Activated T-cell treated with anti-CD3 and anti-CD28 coated beads, Interleukin-2, amount 50 U/mL, for 24 hours (primary cell): Measurements from ENCODE around the gene MED20.

ENCODE experiments used
- DNase-seq: peaks from one replicate; pipeline ENCODE4 v3.0.0-alpha.2; 2020
- H3K27ac Mint-ChIP-seq: 2 replicates; pipeline ENCODE4 v1.8.0; 2020; ENCODE audit warnings: mild to moderate bottlenecking, mixed read lengths
- H3K27me3 Mint-ChIP-seq: 2 replicates; pipeline ENCODE4 v1.8.0; 2020; ENCODE audit warnings: mixed read lengths
- H3K36me3 Mint-ChIP-seq: 2 replicates; pipeline ENCODE4 v1.8.0; 2020; ENCODE audit warnings: low read depth, mixed read lengths
- H3K4me1 Mint-ChIP-seq: 2 replicates; pipeline ENCODE4 v1.8.0; 2020; ENCODE audit warnings: low read depth, mixed read lengths
- H3K4me3 Mint-ChIP-seq: 2 replicates; pipeline ENCODE4 v1.8.0; 2020; ENCODE audit warnings: mild to moderate bottlenecking, moderate library complexity, mixed read lengths
- H3K9me3 Mint-ChIP-seq: 2 replicates; pipeline ENCODE4 v1.8.0; 2020; ENCODE audit warnings: mixed read lengths

MED20 gene, protein sequence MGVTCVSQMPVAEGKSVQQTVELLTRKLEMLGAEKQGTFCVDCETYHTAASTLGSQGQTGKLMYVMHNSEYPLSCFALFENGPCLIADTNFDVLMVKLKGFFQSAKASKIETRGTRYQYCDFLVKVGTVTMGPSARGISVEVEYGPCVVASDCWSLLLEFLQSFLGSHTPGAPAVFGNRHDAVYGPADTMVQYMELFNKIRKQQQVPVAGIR

DNA sequence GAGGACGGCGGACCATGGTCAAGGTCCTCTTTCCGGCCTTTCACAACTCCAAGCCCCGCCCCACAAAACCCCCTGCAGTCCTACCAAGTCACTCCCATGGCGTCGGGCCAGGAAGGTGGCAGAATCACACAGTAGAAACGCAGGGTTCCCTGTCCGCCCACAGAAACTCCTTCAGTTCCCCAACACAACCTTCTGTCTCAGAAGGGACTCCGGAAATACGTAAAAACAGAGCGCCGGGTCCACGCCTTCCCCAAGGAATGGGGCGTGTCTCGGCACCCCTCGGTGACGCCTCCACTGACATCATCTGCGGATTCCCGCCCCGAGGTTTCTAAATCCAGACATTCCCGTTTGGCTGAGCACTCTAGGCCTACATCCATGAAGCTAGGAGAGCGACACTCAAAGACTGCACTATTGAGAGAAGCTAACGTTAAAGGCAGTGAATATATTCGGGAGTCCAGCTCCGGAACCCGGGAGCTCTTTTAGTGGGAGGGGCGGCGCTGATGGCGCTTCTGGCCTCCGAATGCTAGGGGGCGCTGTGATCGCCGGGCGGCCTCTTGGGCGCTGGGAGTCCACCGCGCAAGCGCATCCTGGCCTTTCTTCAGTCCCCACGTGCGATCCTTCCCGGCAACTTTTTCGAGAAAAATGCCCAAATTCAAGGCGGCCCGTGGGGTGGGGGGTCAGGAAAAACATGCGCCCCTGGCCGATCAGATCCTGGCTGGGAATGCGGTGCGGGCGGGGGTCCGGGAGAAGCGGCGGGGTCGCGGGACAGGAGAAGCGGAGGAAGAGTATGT is at the start of gene MED20, which contains the start of gene BYSL:
TSS of gene MED20 (minus strand) at position 219 of the 791 bp plus-strand sequence. CDS start at position 98, 121 bp downstream.
TSS of gene BYSL (plus strand) at position 579 of the 791 bp plus-strand sequence. CDS start at position 643, 64 bp downstream.
- peaks cover 55% of the 10 kb centered on the region for H3K4me1 Mint-ChIP-seq
- peak within 1 kb of the TSS; percentile 100 for H3K27ac Mint-ChIP-seq
- H3K4me3 Mint-ChIP-seq: peak within 1 kb of the TSS; percentile 94
- H3K27me3 Mint-ChIP-seq: no peaks in the 10 kb centered on the region
- H3K36me3 Mint-ChIP-seq: peaks cover 70% of the 10 kb centered on the region
- H3K9me3 Mint-ChIP-seq: no peaks in the 10 kb centered on the region
- DNase-seq: peak; percentile 98

DNA sequence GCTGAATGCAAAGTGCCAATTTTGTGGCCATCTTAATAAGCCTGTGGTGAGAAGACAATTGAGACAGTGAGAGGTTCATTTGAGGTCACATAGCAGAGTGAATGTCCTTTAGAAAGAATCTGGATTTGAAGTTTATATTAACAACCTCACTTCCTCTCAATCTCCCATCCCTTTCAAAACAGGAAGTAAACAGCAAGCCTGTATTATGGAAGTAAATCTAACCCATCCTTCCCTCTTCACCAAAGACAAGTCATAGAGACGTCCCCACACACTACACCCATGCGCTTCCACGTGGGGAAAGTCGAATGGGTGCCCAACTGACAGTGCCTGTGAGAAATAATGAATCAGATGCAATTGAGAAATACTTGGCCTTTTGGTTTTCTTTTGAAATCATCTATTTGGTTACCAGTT is 49.5 kb upstream of the MED20 start:
- Mint-ChIP-seq H3K4me3 (peak overlapping the region; percentile 66), H3K27ac (peak overlapping the region; percentile 98), H3K4me1 (peaks cover 91% of the 10 kb centered on the region), H3K9me3 (no peaks in the 10 kb centered on the region), H3K36me3 (peaks cover 21% of the 10 kb centered on the region), H3K27me3 (no peaks in the 10 kb centered on the region)
- DNase-seq: peak; percentile 72

DNA sequence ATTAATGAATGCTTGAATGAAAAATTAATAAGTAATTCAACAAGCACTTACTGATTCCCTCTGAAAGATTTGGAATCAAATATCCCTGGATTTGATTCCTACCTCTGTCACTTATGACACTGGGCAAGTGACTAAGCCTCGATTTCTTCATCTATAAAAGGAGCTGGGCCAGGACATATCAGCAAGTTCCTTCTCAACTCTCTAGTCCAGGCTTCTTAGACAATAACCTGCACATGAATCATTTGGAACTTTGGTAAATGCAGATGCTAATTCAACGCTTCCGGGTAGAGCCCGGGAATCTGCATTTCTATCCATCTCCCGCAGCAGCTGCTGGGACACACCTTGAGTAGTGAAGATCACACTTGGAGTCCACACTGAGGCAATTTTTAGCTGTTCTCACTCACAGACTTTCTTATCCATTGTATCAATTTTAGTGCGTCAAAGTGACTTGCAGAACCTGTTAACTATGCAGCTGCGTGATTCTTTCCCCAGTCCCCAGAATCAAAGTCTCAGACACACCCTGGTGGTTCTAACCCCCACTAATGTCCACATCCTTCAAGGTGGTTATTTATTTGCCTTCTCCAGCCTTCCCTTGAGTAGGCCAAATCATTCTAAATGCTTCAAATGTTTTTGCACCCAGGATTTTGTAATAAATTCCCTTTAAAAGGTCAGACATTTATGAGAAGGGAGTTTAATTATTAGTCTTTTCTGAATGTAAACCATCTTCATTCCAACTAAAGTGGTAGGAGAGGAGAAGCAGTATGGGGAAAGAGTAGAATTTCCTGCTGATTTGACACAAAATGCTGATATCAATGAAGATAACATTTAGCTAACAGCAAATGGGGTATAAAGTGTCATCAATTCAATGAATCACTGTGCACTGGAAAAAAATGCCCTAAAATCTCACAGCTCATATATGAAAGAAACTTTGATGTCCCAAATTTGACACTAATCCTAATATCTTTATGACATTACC is 46.7 kb upstream of the MED20 start:
- H3K27ac Mint-ChIP-seq: peak overlapping the region; percentile 97
- peak; percentile 32 for DNase-seq
- H3K9me3 Mint-ChIP-seq: peaks cover 2% of the 10 kb centered on the region
- no peaks in the 10 kb centered on the region for H3K27me3 Mint-ChIP-seq
- peak overlapping the region; percentile 34 for H3K4me3 Mint-ChIP-seq
- H3K36me3 Mint-ChIP-seq: peaks cover 24% of the 10 kb centered on the region
- H3K4me1 Mint-ChIP-seq: peaks cover 90% of the 10 kb centered on the region

DNA sequence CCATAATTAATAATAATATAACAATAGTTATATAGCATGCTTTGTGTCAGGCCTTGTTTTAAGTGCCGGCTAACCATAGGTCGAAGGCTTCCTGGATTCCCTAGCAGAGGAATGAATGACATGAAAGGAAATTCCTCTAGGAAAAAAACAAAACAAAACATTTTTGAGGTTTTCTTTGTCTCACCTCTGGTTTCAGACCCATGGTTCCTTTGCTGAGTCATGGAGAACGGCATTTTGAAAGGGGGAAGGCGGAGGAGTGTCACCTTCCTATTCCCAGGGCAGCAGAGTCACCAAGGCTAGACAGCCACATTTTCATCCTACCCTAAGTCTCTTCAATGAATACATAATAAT is 46.0 kb upstream of the MED20 start:
- Mint-ChIP-seq H3K27me3 (no peaks in the 10 kb centered on the region), H3K4me1 (peaks cover 88% of the 10 kb centered on the region), H3K9me3 (peaks cover 2% of the 10 kb centered on the region), H3K36me3 (peaks cover 24% of the 10 kb centered on the region), H3K27ac (peak overlapping the region; percentile 97), H3K4me3 (peak overlapping the region; percentile 4)
- peak; percentile 19 for DNase-seq

DNA sequence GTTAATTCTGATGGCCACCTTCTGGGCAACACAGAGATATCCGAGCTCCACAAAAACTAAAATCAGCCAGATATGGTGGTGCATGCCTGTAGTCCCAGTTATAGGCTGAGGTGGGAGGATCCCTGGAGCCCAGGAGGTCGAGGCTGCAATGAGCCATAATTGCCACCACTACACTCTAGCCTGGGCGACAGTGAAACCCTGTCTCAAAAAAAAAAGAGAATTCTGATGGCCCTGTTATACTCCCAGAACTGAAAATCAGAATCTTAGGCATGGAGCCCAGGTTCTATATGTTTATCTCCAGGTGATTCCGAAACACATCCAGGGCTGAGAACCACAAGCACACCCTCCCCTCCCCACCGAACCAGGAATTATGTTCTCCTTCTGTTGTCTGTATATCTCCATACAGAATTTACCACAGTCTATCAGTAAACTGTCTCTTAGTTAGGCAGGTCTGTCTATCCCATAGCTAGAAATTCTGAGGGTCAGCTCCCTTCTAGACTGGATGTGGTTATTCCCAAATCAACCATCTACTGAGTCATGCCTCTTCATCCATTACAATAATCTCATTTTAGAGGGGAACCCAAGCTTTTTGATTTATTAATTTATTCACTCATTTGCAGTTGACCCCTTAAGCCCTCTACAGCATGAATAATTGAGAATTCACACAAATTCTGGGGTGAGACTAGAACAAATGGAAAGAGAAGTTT is 45.4 kb upstream of the MED20 start:
- peak; percentile 27 for DNase-seq
- peaks cover 6% of the 10 kb centered on the region for H3K9me3 Mint-ChIP-seq
- H3K4me1 Mint-ChIP-seq: peaks cover 90% of the 10 kb centered on the region
- H3K4me3 Mint-ChIP-seq: no peak overlapping the region
- no peaks in the 10 kb centered on the region for H3K27me3 Mint-ChIP-seq
- peaks cover 30% of the 10 kb centered on the region for H3K36me3 Mint-ChIP-seq
- H3K27ac Mint-ChIP-seq: peak overlapping the region; percentile 97

DNA sequence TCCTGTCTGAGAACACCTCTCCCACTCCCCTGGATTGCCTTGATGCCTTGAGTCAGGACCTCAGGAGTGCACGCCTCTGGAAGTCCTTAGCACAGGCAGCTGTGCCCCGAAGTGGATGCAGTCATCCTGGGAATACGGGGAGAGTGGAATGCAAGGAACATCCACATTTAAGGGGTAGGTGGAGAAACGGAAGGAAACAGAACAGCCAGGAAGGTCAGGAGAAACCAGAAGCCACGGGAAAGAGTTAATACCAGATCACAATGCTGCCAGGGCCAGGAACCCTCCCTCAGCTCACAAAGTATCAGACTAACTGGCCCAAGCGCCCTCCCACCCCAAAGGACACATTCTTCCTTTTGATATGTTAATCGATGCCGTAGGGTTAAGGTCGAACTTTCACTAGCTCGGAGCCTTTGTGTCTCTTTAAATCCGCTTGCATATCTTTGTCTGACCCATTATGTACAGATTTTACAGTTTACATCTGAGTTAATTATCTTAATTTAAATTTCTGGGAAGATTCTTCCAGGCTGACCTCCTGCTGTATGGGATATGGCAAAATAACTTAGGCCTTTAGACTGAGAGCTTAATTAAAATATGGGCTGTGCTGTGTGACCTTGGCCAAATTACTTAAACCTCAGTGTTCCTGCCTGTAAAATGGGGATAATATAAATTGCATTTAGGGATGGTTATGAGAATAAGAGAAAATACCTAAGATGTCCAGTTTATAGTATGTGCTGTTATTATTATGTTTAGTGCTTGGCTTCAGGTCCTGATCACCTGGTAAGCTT is 44.7 kb upstream of the MED20 start:
- peaks cover 6% of the 10 kb centered on the region for H3K9me3 Mint-ChIP-seq
- peak overlapping the region; percentile 97 for H3K27ac Mint-ChIP-seq
- H3K4me3 Mint-ChIP-seq: no peak overlapping the region
- peaks cover 24% of the 10 kb centered on the region for H3K36me3 Mint-ChIP-seq
- H3K4me1 Mint-ChIP-seq: peaks cover 88% of the 10 kb centered on the region
- no peak for DNase-seq
- H3K27me3 Mint-ChIP-seq: no peaks in the 10 kb centered on the region

DNA sequence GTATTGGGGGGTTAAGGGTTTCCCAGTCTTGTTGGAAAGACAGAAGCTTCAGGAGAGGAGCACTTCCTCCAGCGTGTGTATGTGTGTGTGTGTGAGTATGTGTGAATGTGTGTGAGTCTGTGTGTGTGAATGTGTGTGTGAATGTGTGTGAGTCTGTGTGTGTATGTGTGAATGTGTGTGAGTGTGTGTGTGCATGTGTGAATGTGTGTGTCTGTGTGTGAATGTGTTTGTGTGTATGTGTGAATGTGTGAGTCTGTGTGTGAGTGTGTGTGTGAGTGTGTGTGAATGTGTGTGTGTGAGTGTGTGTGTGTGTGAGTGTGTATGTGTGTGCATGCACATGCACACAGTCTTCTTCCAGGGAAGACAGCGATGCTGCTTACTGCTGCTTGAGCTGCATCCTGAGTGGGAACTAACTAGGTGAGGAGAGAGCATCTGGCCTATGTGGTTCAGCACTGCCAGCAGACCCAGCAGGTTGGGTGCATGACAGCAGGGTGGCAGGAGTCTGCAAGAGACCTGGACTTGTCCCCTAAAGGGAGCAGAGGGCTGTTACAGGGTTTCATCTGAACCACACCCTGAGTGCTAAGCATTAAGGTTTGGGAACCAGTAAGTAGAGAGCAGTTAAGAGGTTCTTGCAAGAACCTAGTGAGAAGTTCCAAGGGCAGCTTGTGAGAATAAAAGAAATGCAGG is 43.4 kb upstream of the MED20 start:
- no peaks in the 10 kb centered on the region for H3K27me3 Mint-ChIP-seq
- H3K9me3 Mint-ChIP-seq: peaks cover 6% of the 10 kb centered on the region
- peaks cover 88% of the 10 kb centered on the region for H3K4me1 Mint-ChIP-seq
- H3K4me3 Mint-ChIP-seq: no peak overlapping the region
- peaks cover 30% of the 10 kb centered on the region for H3K36me3 Mint-ChIP-seq
- DNase-seq: peak; percentile 43
- H3K27ac Mint-ChIP-seq: peak overlapping the region; percentile 97

DNA sequence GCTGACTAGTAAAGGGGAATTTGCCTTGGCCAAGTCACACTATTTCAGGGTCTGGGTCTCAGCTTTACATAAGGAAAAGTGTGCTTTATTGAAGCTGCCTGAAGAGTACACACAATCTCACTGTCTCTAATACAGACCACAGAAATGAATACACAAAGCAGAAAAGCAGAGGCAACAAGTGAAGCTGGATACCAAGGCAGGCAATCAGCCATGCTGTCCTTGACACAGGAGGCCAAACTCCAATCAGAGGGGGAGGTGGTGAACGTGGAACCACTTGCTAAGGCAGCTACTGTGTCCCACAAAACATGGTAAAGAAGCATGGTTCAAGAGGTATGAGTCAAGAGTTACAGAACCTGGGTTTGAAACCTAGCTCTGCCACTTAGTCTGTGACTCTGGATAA is 42.4 kb upstream of the MED20 start:
- Mint-ChIP-seq H3K27me3 (no peaks in the 10 kb centered on the region), H3K4me1 (peaks cover 88% of the 10 kb centered on the region), H3K27ac (peak overlapping the region; percentile 97), H3K36me3 (peaks cover 39% of the 10 kb centered on the region), H3K4me3 (no peak overlapping the region), H3K9me3 (peaks cover 13% of the 10 kb centered on the region)
- DNase-seq: peak; percentile 41

DNA sequence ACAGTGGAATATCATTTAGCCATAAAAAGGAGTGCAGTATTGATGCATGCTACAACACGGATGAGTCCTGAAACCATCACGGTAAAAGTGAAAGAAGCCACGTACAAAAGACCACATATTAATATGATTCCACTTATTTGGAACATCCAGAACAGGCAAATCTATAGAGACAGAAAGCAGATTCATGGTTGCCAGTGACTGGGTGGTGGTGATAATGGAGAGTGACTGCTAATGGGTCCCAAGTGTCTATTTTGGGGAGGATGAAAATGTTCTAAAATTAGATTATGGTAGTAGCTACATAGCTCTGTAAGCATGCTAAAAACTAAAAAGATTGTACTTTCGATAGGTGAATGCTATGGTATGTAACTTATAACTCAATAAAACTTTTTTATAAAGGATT is 39.1 kb upstream of the MED20 start:
- H3K27ac Mint-ChIP-seq: peak overlapping the region; percentile 97
- peaks cover 15% of the 10 kb centered on the region for H3K9me3 Mint-ChIP-seq
- peaks cover 79% of the 10 kb centered on the region for H3K4me1 Mint-ChIP-seq
- H3K4me3 Mint-ChIP-seq: no peak overlapping the region
- no peaks in the 10 kb centered on the region for H3K27me3 Mint-ChIP-seq
- peaks cover 47% of the 10 kb centered on the region for H3K36me3 Mint-ChIP-seq
- DNase-seq: peak; percentile 3

DNA sequence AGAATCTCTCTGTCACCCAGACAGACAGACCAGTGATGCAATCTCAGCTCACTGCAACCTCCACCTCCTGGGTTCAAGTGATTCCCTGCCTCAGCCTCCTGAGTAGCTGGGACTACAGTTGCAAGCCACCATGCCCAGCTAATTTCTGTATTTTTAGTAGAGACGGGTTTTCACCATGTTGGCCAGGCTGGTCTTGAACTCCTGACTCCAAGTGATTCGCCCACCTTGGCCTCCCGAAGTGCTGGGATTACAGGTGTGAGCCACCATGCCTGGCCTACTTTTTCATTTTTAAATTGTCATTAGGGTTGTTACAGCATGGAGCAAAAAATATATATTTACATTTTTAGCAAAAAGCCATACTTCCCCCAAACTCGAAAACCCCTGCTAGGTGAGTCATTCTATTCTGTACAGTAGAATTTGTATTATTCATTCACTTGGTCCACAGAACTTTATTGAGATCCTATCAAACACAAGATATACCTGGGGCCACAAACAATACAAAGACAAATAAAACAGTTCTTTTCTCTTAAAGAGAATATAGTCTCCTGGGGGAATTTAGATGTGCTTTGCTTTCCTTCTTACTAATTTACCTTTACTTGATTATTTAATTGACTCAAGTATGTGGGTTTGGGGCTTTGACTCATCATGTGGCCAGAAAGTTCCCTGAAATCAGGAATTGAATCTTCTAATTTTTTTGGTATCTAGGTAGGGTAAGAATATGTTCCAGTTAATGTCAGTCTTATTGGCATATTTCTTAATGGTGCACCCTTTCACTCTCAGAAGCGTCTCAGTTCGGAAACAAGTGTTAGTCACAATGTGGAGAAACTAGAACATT is 37.3 kb upstream of the MED20 start:
- Mint-ChIP-seq H3K36me3 (peaks cover 51% of the 10 kb centered on the region), H3K4me3 (peak overlapping the region; percentile 43)

DNA sequence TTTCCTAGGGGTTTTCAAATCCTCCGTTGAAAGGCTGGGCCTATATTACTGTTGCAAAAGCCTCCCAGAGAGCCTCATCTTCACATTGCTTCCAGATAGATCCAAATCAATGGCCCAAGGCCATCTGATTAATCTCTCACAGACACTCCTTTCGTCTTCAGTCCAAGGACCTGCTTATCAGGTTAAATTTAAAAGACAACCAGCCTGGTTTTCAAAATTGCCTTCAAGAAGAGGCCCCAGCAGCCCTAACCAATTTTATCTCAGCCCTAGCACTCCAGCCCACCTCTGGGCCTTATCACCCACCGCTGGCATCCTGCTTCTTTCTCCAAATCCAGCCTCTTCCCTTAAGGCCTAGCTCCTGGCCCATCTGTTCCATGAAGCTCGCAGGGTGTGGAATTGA is 36.2 kb upstream of the MED20 start:
- H3K27ac Mint-ChIP-seq: peak overlapping the region; percentile 97
- no peak overlapping the region for H3K4me3 Mint-ChIP-seq
- H3K27me3 Mint-ChIP-seq: no peaks in the 10 kb centered on the region
- H3K36me3 Mint-ChIP-seq: peaks cover 48% of the 10 kb centered on the region
- H3K9me3 Mint-ChIP-seq: peaks cover 15% of the 10 kb centered on the region
- no peak for DNase-seq
- peaks cover 78% of the 10 kb centered on the region for H3K4me1 Mint-ChIP-seq

More for the DNA sequence above, 37.3 kb upstream of the MED20 start:
- Mint-ChIP-seq H3K4me1 (peaks cover 74% of the 10 kb centered on the region), H3K9me3 (peaks cover 17% of the 10 kb centered on the region), H3K27ac (peak overlapping the region; percentile 97), H3K27me3 (no peaks in the 10 kb centered on the region)
- DNase-seq: peak; percentile 63

DNA sequence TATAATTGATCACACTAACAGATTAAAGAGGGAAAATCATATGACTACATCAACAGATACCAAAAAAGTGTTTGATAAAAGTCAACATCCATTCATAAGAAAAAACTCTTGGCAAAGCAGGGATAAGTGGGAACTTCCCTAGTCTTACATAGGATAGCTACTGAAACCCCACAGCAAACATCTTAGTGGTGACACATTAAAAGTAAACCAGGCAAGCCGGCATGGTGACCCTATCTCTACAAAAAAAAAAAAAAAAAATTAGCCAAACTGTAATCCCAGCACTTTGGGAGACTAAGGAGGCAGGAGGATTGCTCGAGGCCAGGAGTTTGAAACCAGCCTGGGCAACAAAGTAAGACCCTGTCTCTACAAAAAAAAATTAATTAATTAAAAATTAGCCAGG is 34.5 kb upstream of the MED20 start:
- H3K4me3 Mint-ChIP-seq: no peak overlapping the region
- H3K27me3 Mint-ChIP-seq: no peaks in the 10 kb centered on the region
- no peak for DNase-seq
- peak overlapping the region; percentile 90 for H3K27ac Mint-ChIP-seq
- H3K9me3 Mint-ChIP-seq: peaks cover 11% of the 10 kb centered on the region
- H3K36me3 Mint-ChIP-seq: peaks cover 42% of the 10 kb centered on the region
- H3K4me1 Mint-ChIP-seq: peaks cover 71% of the 10 kb centered on the region
